HepG2 (cell line): ENCODE data around the gene LIFR. TPM values are rescaled to one million over a fixed set of nuclear protein-coding genes. Genes with fewer than 3 reads are reported as not detected.

Experiments used
- ATAC-seq: fragments of 200-7000 bp; cut with Tn5 transposase; 3 replicates; pipeline ENCODE4 v1.9.1; 2020; ENCODE audit warnings: mild to moderate bottlenecking, moderate library complexity
- BruUV-seq: library from RNA; stranded (reverse); fragments of 400-500 nt; replicated peaks from 2 replicates; lab custom pipeline; 2021; lab: Mats Ljungman, UMichigan
- CTCF ChIA-PET: fragments of 300-600 bp; formaldehyde crosslinking; extraction: SDS; loops from one replicate; lab custom pipeline; 2021; ENCODE audit warnings: low total read pairs, inconsistent platforms, low intra/inter-chr PET ratio; lab: Yijun Ruan, JAX
- POLR2A ChIA-PET: fragments of 350-600 bp; sonication (Branson Sonifier 250); formaldehyde crosslinking; loops from one replicate; lab custom pipeline; 2020; ENCODE audit warnings: antibody characterized with exemption, inconsistent platforms; lab: Yijun Ruan, JAX
- DNase-seq: peaks from one replicate; pipeline ENCODE4 v3.0.0-alpha.2; 2015; ENCODE audit warnings: low spot score
- FAIRE-seq: peaks from 3 replicates; lab custom pipeline; 2011; peaks lifted over from hg19 to GRCh38; lab: Jason Lieb, UNC
- H2AFZ ChIP-seq: one replicate; pipeline ENCODE4 v1.6.1; 2011; ENCODE audit warnings: low read length, inconsistent platforms
- H3K27ac ChIP-seq: fragments of 300-600 bp; 3 replicates; pipeline ENCODE4 v1.8.0; 2011; ENCODE audit warnings: mixed run types, mild to moderate bottlenecking, mixed read lengths, low read length, inconsistent platforms; ENCODE audit not compliant: insufficient read depth; ENCODE audit errors: extremely low read length
- H3K27me3 ChIP-seq, 2 experiments: fragments of 200-600 bp in 1 of 2; 2 replicates in 1 of 2; 3 replicates in 1 of 2; pipeline versions ENCODE4 v1.6.0 to v1.8.0; 2011; ENCODE audit warnings: low read length in 2 of 2, mild to moderate bottlenecking in 2 of 2, moderate library complexity in 2 of 2, inconsistent platforms in 1 of 2; ENCODE audit not compliant: insufficient read depth in 2 of 2, control insufficient read depth in 1 of 2
- H3K36me3 ChIP-seq, 2 experiments: fragments of 200-600 bp in 1 of 2; replicated peaks in 1 of 2; 2 replicates in 1 of 2; 3 replicates in 1 of 2; pipeline versions ENCODE4 v1.5.1 to v1.8.0; 2011; ENCODE audit warnings: low read length in 2 of 2, inconsistent platforms in 1 of 2; ENCODE audit not compliant: insufficient read depth in 2 of 2, control insufficient read depth in 1 of 2
- H3K4me1 ChIP-seq: 2 replicates; pipeline ENCODE4 v1.5.1; 2012; ENCODE audit warnings: low read length, inconsistent platforms; ENCODE audit not compliant: insufficient read depth
- H3K4me2 ChIP-seq: 2 replicates; pipeline ENCODE4 v1.6.0; 2011; ENCODE audit warnings: low read depth, low read length, inconsistent platforms
- H3K4me3 ChIP-seq, 3 experiments: fragments of 200-600 bp in 1 of 3; sonication (generic), shearing (Covaris generic) in 1 of 3; replicated peaks in 1 of 3; 2 replicates each; pipeline ENCODE4 v1.5.1; 2011 to 2016; ENCODE audit warnings: low read length in 3 of 3, inconsistent platforms in 2 of 3, low read depth in 2 of 3, mild to moderate bottlenecking in 2 of 3, control low read depth in 1 of 3, mixed read lengths in 1 of 3; ENCODE audit not compliant: insufficient read depth in 1 of 3
- H3K79me2 ChIP-seq: one replicate; pipeline ENCODE4 v1.6.1; 2011; ENCODE audit warnings: low read length, inconsistent platforms; ENCODE audit not compliant: insufficient read depth
- H3K9ac ChIP-seq: 2 replicates; pipeline ENCODE4 v1.6.0; 2011; ENCODE audit warnings: mild to moderate bottlenecking, low read depth, low read length, inconsistent platforms; ENCODE audit not compliant: insufficient read depth
- H3K9me3 ChIP-seq: 2 replicates; pipeline ENCODE4 v1.5.1; 2012; ENCODE audit warnings: mild to moderate bottlenecking, low read length
- H4K20me1 ChIP-seq: 2 replicates; pipeline ENCODE4 v1.6.0; 2011; ENCODE audit warnings: inconsistent platforms, mild to moderate bottlenecking, low read length, moderate library complexity; ENCODE audit not compliant: insufficient read depth
- ARHGAP35 ChIP-seq: sonication (generic); formaldehyde crosslinking; IDR thresholded peaks from 2 replicates; pipeline ENCODE4 v1.9.0; 2022; ENCODE audit warnings: mild to moderate bottlenecking, inconsistent platforms, moderate library complexity, missing genetic modification reagents, borderline replicate concordance
- BATF2 ChIP-seq: sonication (generic); formaldehyde crosslinking; IDR thresholded peaks from 2 replicates; pipeline ENCODE4 v1.8.0; 2022; ENCODE audit warnings: mild to moderate bottlenecking, missing genetic modification reagents, moderate library complexity
- BORCS8-MEF2B ChIP-seq: sonication (generic); formaldehyde crosslinking; IDR thresholded peaks from 2 replicates; pipeline ENCODE4 v1.8.0; 2022; ENCODE audit warnings: mild to moderate bottlenecking, missing genetic modification reagents
- GATAD2A ChIP-seq: IDR thresholded peaks from 2 replicates; pipeline ENCODE4 v1.6.1; 2016
- HNF1B ChIP-seq: sonication (generic); formaldehyde crosslinking; IDR thresholded peaks from 2 replicates; pipeline ENCODE4 v1.5.1; 2020; ENCODE audit warnings: mild to moderate bottlenecking, moderate library complexity, missing genetic modification reagents
- KDM4B ChIP-seq: sonication (generic); formaldehyde crosslinking; IDR thresholded peaks from 2 replicates; pipeline ENCODE4 v1.4.0; 2020; ENCODE audit warnings: missing genetic modification reagents
- MIER3 ChIP-seq: IDR thresholded peaks from 2 replicates; pipeline ENCODE4 v1.6.1; 2016; ENCODE audit warnings: missing compliant biosample characterization, borderline replicate concordance
- NONO ChIP-seq, 2 experiments: fragments of 450-650 bp in 1 of 2; sonication (generic) in 1 of 2; formaldehyde crosslinking in 1 of 2; IDR thresholded peaks in 1 of 2; conservative IDR thresholded peaks in 1 of 2; 2 replicates each; pipeline versions ENCODE4 v1.6.1 to v1.8.0; 2017 to 2022; ENCODE audit warnings: mild to moderate bottlenecking in 1 of 2, missing genetic modification reagents in 1 of 2, moderate library complexity in 1 of 2
- PHF5A ChIP-seq: IDR thresholded peaks from one replicate; pipeline ENCODE4 v1.6.1; 2018; ENCODE audit warnings: low read depth, missing genetic modification reagents; ENCODE audit not compliant: unreplicated experiment
- STAG1 ChIP-seq: sonication (generic); formaldehyde crosslinking; IDR thresholded peaks from 2 replicates; pipeline ENCODE4 v1.4.0; 2020; ENCODE audit warnings: missing genetic modification reagents
- XRCC5 ChIP-seq: fragments of 200-400 bp; formaldehyde crosslinking; optimal IDR thresholded peaks from 2 replicates; pipeline ENCODE3; 2017; ENCODE audit warnings: mild to moderate bottlenecking, low read length
- ZC3H13 ChIP-seq: sonication (generic); formaldehyde crosslinking; IDR thresholded peaks from 2 replicates; pipeline ENCODE4 v1.8.1; 2023; ENCODE audit warnings: mild to moderate bottlenecking, missing genetic modification reagents, moderate library complexity
- ZMYM4 ChIP-seq: sonication (generic); formaldehyde crosslinking; IDR thresholded peaks from 2 replicates; pipeline ENCODE4 v1.8.1; 2023; ENCODE audit warnings: mild to moderate bottlenecking, missing genetic modification reagents
- ZNF251 ChIP-seq: sonication (generic); formaldehyde crosslinking; IDR thresholded peaks from 2 replicates; pipeline ENCODE4 v1.9.0; 2021; ENCODE audit warnings: mild to moderate bottlenecking, missing genetic modification reagents
- ZNF570 ChIP-seq: sonication (generic); formaldehyde crosslinking; IDR thresholded peaks from 2 replicates; pipeline ENCODE4 v1.4.0; 2020; ENCODE audit warnings: mild to moderate bottlenecking, missing genetic modification reagents, borderline replicate concordance
- WGBS: methylation state at CpG from one replicate; pipeline ENCODE4 v1.1.6; 2017; ENCODE audit warnings: low lambda C conversion rate; 5-methylcytosine and 5-hydroxymethylcytosine counted together
- in situ Hi-C: cut with HindIII; loops from 2 replicates; pipeline ENCODE4 v1.10.0; 2017; ENCODE audit warnings: low pct_unique_long_range_greater_than_20kb; ENCODE audit not compliant: extremely low pct_ligation_motif_present
- intact Hi-C: fragments of 100-400 bp; cut with micrococcal nuclease; formaldehyde crosslinking; loops from one replicate; pipeline ENCODE4 v1.10.0; 2022; ENCODE audit not compliant: unreplicated experiment
- polyA plus RNA-seq, 8 experiments: library from polyadenylated mRNA; depleted of rRNA in 3 of 8; stranded (reverse) in 7 of 8; unstranded in 1 of 8; fragments of >200 nt; fragmentation: Illumina TruSeq in 4 of 8; extraction: Trizol in 4 of 8; gene quantifications; 2 replicates each; pipeline versions ENCODE4 v1.2.1 to v1.2.3, GENCODE V29; 2011 to 2016; ENCODE audit warnings: low read depth in 4 of 8, missing spikeins in 1 of 8, mixed read lengths in 1 of 8; ENCODE audit not compliant: insufficient read depth in 1 of 8
- total RNA-seq, 5 experiments: library from RNA; depleted of rRNA; stranded (reverse); fragments of >200 nt; fragmentation: Illumina TruSeq; extraction: Trizol; gene quantifications; 2 replicates each; pipeline ENCODE4 v1.2.3, GENCODE V29; 2016; ENCODE audit warnings: low read depth in 1 of 5
- TF ChIP-seq, protein P1 (sequence below): IDR thresholded peaks from 2 replicates; pipeline ENCODE4 v1.4.0; 2020; ENCODE audit warnings: mild to moderate bottlenecking, missing genetic modification reagents

Gene LIFR
- total and polyA plus RNA-seq, 2 of the 13 experiments (the other 11 are each of a cell fraction or from before 2014, with no cell fraction given): 6.3 to 25.2 TPM

- TF ChIP-seq ZC3H13 (CRISPR knock-in tag) (no peak), ARHGAP35 (CRISPR knock-in tag) (no peak), BATF2 (no peak)
Measured at GRCh38 chr5:38442247-38442573, 114.2 kb downstream of the LIFR start (continued).

GRCh38 chr5:38441453-38442246, 114.8 kb downstream of the LIFR start:
- WGBS: 5% methylated on average over 8 of the region's 9 CpGs
- Histone ChIP-seq H3K4me2 (no peak overlapping the region), H3K9ac (no peak overlapping the region), H3K79me2 (no peaks in the 10 kb centered on the region), H2AFZ (no peak overlapping the region), H3K27me3 (peaks cover 1 to 7% of the 10 kb centered on the region in 2 experiments; a peak in 2 of 5 replicates), H3K4me1 (no peaks in the 10 kb centered on the region), H3K9me3 (no peaks in the 10 kb centered on the region), H4K20me1 (no peaks in the 10 kb centered on the region), H3K27ac (no peak overlapping the region), H3K36me3 (no peaks in the 10 kb centered on the region), H3K4me3 (no peak overlapping the region)
- ATAC-seq (peak; percentile 99), DNase-seq (peak; percentile 87), FAIRE-seq (peak; percentile 94)
- in situ Hi-C loops (loop anchor here (10.0 kb wide), 1 partner anchor 113 kb away; the partner anchor contains the start of gene LIFR), intact Hi-C loops (loop anchor here (1.0 to 5.0 kb wide), 7 partner anchors 36 to 481 kb away; no protein-coding TSS in a partner anchor)
- no TSS peak for BruUV-seq
- ChIA-PET CTCF (interaction anchor here (0.9 to 3.3 kb wide), 6 partner anchors 23 to 368 kb away, joined by 3 to 33 read pairs (median 8); no protein-coding TSS in a partner anchor), POLR2A (interaction anchor here (0.9 to 1.0 kb wide), 2 partner anchors 114 to 368 kb away, joined by 5 read pairs; no protein-coding TSS in a partner anchor)
- TF ChIP-seq NONO (IDR thresholded peaks at IDR 0.05) (no peak), NONO (CRISPR knock-in tag; conservative IDR thresholded peaks at IDR 0.05) (peak; percentile 52; the same call in 1 of the 2 replicates), MIER3 (peak; percentile 47; the same call in 1 of the 2 replicates), HNF1B (CRISPR knock-in tag) (peak; percentile 40; the same call in 1 of the 2 replicates), ZNF570 (CRISPR knock-in tag) (no peak), ZNF251 (CRISPR knock-in tag) (no peak), BORCS8-MEF2B (peak; percentile 46; the same call in 1 of the 2 replicates), ZMYM4 (CRISPR knock-in tag) (peak; percentile 57), PHF5A (CRISPR knock-in tag) (peak; percentile 35), XRCC5 (peak; percentile 71), KDM4B (CRISPR knock-in tag) (peak; percentile 47; the same call in 1 of the 2 replicates), GATAD2A (CRISPR knock-in tag) (peak; percentile 49), STAG1 (peak; percentile 100)
- TF ChIP-seq, protein P1, sequence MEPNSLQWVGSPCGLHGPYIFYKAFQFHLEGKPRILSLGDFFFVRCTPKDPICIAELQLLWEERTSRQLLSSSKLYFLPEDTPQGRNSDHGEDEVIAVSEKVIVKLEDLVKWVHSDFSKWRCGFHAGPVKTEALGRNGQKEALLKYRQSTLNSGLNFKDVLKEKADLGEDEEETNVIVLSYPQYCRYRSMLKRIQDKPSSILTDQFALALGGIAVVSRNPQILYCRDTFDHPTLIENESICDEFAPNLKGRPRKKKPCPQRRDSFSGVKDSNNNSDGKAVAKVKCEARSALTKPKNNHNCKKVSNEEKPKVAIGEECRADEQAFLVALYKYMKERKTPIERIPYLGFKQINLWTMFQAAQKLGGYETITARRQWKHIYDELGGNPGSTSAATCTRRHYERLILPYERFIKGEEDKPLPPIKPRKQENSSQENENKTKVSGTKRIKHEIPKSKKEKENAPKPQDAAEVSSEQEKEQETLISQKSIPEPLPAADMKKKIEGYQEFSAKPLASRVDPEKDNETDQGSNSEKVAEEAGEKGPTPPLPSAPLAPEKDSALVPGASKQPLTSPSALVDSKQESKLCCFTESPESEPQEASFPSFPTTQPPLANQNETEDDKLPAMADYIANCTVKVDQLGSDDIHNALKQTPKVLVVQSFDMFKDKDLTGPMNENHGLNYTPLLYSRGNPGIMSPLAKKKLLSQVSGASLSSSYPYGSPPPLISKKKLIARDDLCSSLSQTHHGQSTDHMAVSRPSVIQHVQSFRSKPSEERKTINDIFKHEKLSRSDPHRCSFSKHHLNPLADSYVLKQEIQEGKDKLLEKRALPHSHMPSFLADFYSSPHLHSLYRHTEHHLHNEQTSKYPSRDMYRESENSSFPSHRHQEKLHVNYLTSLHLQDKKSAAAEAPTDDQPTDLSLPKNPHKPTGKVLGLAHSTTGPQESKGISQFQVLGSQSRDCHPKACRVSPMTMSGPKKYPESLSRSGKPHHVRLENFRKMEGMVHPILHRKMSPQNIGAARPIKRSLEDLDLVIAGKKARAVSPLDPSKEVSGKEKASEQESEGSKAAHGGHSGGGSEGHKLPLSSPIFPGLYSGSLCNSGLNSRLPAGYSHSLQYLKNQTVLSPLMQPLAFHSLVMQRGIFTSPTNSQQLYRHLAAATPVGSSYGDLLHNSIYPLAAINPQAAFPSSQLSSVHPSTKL (CRISPR knock-in tag): peak; percentile 57
